ENCODE results near the gene ZBTB20. TPM values are rescaled to one million over a fixed set of nuclear protein-coding genes. Genes with fewer than 3 reads are reported as not detected.
A peak's percentile ranks its signal among the peaks of the same experiment; 100 is the strongest.

The ZBTB20 gene
- total and polyA plus RNA-seq, 2 experiments from 2014 or later: 15.7 to 37.3 TPM

DNA sequence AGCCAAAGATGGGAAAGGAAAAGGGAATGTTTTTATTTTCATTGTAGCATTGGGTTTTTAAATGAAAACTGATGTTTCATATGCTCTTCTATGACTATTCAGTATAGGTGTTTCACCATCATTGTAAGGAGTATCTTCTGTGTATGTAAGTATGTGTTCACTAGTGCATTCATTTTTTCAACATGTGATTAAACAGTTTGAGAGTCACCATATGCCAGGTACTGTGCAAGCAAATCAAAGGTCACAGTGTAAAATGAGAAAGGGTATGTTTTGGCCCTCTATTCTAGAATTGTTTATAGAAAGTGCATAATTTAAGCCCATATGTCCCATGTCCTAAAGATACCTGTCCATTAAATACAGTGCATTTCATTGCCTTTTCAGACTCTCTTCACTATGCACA lies 207.2 kb downstream of the ZBTB20 start:
- Histone ChIP-seq H3K4me1 (ENCODE audit: low read depth) (no peaks in the 10 kb centered on the region), H3K27ac (no peak overlapping the region), H3K4me3 (no peak overlapping the region), H3K36me3 (no peaks in the 10 kb centered on the region), H3K9me3 (ENCODE audit: low read depth) (no peaks in the 10 kb centered on the region), H3K27me3 (no peaks in the 10 kb centered on the region)
- no peak for DNase-seq (ENCODE audit: low read depth in 1 of 2, low spot score in 1 of 2)
- TF ChIP-seq, protein P1, sequence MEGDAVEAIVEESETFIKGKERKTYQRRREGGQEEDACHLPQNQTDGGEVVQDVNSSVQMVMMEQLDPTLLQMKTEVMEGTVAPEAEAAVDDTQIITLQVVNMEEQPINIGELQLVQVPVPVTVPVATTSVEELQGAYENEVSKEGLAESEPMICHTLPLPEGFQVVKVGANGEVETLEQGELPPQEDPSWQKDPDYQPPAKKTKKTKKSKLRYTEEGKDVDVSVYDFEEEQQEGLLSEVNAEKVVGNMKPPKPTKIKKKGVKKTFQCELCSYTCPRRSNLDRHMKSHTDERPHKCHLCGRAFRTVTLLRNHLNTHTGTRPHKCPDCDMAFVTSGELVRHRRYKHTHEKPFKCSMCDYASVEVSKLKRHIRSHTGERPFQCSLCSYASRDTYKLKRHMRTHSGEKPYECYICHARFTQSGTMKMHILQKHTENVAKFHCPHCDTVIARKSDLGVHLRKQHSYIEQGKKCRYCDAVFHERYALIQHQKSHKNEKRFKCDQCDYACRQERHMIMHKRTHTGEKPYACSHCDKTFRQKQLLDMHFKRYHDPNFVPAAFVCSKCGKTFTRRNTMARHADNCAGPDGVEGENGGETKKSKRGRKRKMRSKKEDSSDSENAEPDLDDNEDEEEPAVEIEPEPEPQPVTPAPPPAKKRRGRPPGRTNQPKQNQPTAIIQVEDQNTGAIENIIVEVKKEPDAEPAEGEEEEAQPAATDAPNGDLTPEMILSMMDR (IDR thresholded peaks at IDR 0.05; ENCODE audit: low read depth, low read length): no peak

DNA sequence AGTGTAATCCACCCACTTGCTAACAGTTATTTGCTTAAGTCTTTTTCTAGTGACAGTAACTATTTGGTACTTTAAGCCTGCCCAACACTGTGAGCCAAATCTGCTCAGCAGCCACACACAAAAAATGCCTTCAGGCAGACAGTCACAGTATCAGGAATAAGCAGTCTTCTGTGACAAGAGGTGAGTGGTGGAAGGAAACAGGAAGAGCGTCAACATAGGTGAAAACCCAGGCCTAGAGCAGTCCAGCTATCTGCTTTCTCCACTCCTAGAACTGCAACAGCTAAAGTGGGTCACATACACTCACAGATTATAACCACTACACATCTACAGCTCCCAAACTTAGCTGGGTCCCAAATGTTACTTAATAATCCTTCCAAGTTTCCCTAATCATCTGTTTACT lies 213.7 kb downstream of the ZBTB20 start:
- no peaks in the 10 kb centered on the region for H3K9me3 ChIP-seq (ENCODE audit: low read depth)
- no peak for DNase-seq (ENCODE audit: low read depth in 1 of 2, low spot score in 1 of 2)
- no peaks in the 10 kb centered on the region for H3K27me3 ChIP-seq
- TF ChIP-seq, protein P1 (IDR thresholded peaks at IDR 0.05; ENCODE audit: low read depth, low read length): no peak
- no peak overlapping the region for H3K4me3 ChIP-seq
- H3K27ac ChIP-seq: no peak overlapping the region
- no peaks in the 10 kb centered on the region for H3K36me3 ChIP-seq
- no peaks in the 10 kb centered on the region for H3K4me1 ChIP-seq (ENCODE audit: low read depth)

DNA sequence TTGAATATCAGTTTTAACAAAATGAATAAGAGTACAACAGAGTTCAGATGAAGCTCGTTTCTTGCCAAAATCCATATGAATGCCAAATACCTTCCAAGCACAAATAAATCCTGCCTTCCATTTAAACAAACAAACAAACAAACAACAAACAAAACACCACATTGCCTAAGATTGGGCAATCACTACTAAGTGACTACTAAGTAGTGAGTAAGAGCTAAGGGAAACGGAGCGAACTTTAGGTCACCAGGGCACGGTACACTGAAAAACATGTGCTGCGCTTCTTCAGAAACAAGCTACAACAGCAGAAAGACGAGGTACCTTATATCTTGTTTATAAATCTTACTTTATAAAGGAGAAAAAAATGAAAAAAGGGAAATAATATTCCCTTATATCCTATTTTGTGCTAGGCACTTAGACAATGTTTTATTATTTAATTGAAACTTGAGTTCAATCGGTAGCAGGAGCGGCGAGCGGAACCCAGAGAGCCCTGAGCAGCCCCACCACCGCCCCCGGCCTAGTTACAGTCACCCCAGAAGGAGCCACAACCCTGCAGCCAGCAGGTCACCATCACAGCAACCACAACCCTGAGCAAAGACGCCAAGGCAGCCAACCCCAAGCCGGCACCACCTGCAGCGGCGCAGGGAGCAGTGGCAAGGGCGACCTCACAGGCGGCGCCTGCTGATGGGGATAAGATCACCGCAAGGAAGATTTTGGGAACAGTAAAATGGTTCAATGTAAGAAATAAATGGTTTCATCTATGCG lies 216.9 kb downstream of the ZBTB20 start:
- TF ChIP-seq, protein P1 (IDR thresholded peaks at IDR 0.05; ENCODE audit: low read depth, low read length): no peak
- Histone ChIP-seq H3K9me3 (ENCODE audit: low read depth) (no peaks in the 10 kb centered on the region), H3K4me1 (ENCODE audit: low read depth) (no peaks in the 10 kb centered on the region), H3K27me3 (no peaks in the 10 kb centered on the region), H3K4me3 (no peak overlapping the region), H3K36me3 (no peaks in the 10 kb centered on the region), H3K27ac (no peak overlapping the region)
- DNase-seq (ENCODE audit: low read depth in 1 of 2, low spot score in 1 of 2): peak in 1 of 2 donors; percentile 2

DNA sequence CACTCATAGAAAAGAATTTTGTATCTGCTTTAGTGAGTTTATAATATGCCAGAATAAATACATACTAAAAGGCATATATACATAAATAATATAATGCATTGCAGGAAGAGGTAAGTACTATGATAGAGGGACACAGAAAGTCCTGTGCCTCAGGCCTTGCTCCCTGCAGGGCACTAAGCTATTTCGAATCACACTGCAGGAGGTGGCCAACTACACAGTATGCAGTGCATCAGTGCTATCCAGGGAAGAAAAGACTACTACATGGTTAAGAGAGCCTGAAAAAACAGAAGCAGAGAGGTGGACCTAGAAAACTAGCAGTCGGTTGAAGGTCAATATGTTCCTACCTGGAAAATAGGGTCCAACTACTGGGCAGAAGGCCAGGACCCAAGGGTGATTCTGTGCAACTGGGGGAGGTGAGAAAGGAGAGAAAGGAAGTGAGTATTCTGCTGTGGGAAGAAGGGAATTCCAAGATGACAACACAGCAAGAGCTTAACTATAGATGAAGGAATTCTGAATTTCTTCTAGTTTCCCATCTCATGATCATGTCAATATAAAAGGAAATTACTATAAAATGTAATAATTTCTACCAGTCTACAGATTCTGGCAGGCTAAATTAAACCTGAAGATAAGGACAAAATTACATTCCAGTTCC lies 218.0 kb downstream of the ZBTB20 start:
- peak in 1 of 2 donors; percentile 2 for DNase-seq (ENCODE audit: low read depth in 1 of 2, low spot score in 1 of 2)
- H3K4me1 ChIP-seq (ENCODE audit: low read depth): no peaks in the 10 kb centered on the region
- TF ChIP-seq, protein P1 (IDR thresholded peaks at IDR 0.05; ENCODE audit: low read depth, low read length): no peak
- H3K4me3 ChIP-seq: no peak overlapping the region
- H3K27ac ChIP-seq: no peak overlapping the region
- no peaks in the 10 kb centered on the region for H3K9me3 ChIP-seq (ENCODE audit: low read depth)
- no peaks in the 10 kb centered on the region for H3K36me3 ChIP-seq
- no peaks in the 10 kb centered on the region for H3K27me3 ChIP-seq

DNA sequence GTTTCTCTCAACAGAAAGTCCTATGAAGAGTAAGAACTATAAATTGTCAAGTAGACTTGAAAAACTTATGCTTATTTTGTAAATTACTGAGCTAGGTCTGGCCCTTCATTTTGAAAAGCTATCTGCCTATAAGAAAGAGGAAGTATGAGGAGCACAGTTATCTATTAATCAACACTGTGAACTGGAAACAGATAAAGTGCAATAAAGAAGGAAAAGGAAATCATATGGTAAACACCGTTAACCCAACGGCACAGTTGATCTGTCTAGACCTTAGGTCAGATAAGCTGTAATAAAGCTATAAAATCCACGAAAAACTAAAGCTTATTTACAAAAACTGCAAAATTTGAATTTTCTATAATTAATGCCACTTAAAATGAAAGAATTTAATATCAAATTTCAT lies 242.5 kb downstream of the ZBTB20 start:
- H3K27ac ChIP-seq: no peak overlapping the region
- H3K4me1 ChIP-seq (ENCODE audit: low read depth): peaks cover 11% of the 10 kb centered on the region
- H3K4me3 ChIP-seq: no peak overlapping the region
- DNase-seq (ENCODE audit: low read depth in 1 of 2, low spot score in 1 of 2): no peak
- TF ChIP-seq, protein P1 (IDR thresholded peaks at IDR 0.05; ENCODE audit: low read depth, low read length): no peak
- H3K27me3 ChIP-seq: no peaks in the 10 kb centered on the region
- H3K9me3 ChIP-seq (ENCODE audit: low read depth): no peaks in the 10 kb centered on the region
- H3K36me3 ChIP-seq: no peaks in the 10 kb centered on the region
